BJ (cell line): ENCODE measurements around the gene PROX1. TPM values are rescaled to one million over a fixed set of nuclear protein-coding genes. Genes with fewer than 3 reads are reported as not detected.

ENCODE experiments used
- CTCF ChIA-PET: fragments of 350-600 bp; formaldehyde crosslinking; extraction: SDS; loops from one replicate; lab custom pipeline; 2021; ENCODE audit warnings: antibody characterized with exemption, inconsistent platforms; lab: Yijun Ruan, JAX
- POLR2A ChIA-PET: fragments of 300-600 bp; sonication (Branson Sonifier 250); formaldehyde crosslinking; extraction: SDS; loops from one replicate; lab custom pipeline; 2021; ENCODE audit warnings: antibody characterized with exemption; lab: Charles Lee
- DNase-seq: peaks from one replicate; pipeline ENCODE4 v3.0.0-alpha.2; 2011; ENCODE audit warnings: low read depth
- H3K27me3 ChIP-seq: 2 replicates; pipeline ENCODE4 v1.6.0; 2011; ENCODE audit warnings: low read length; ENCODE audit not compliant: control insufficient read depth, insufficient read depth
- H3K36me3 ChIP-seq: 2 replicates; pipeline ENCODE4 v1.5.1; 2011; ENCODE audit warnings: low read length; ENCODE audit not compliant: control insufficient read depth, insufficient read depth
- H3K4me3 ChIP-seq: 2 replicates; pipeline ENCODE4 v1.5.1; 2011; ENCODE audit warnings: low read depth, mild to moderate bottlenecking, control low read depth, low read length
- polyA plus RNA-seq: library from polyadenylated mRNA; depleted of rRNA; stranded (reverse); fragments of >200 nt; gene quantifications from 2 replicates; pipeline ENCODE4 v1.2.3, GENCODE V29; 2011
- TF ChIP-seq, protein P1 (sequence below): IDR thresholded peaks from 2 replicates; pipeline ENCODE4 v1.5.1; 2011; ENCODE audit warnings: low read depth, mild to moderate bottlenecking, control low read depth, inconsistent platforms, low read length, moderate library complexity; ENCODE audit not compliant: insufficient read depth

The PROX1 gene
- polyA plus RNA-seq, 1 experiment, result 0.11 TPM

DNA sequence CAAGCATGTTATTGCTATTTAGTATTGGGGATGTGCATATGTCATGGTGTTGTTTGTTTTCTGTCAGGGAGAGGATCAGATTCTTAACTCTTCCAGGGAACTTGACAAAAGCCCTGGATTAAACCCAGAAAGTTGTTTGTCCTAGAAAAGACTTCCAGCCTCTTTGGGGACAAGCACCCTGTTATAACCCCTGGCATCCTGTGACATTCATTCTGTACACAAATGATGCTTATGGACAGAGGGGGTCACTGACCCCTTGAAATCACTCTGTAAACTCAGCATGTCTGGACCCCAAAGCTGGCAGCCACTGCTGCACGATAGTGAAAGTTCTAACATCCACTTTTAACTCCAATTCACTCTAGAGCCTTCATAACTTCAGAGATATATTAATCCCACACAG, 81.2 kb downstream of the PROX1 start:
- Histone ChIP-seq H3K27me3 (no peaks in the 10 kb centered on the region), H3K4me3 (no peak overlapping the region), H3K36me3 (no peaks in the 10 kb centered on the region)
- CTCF ChIA-PET, result no interaction called here
- POLR2A ChIA-PET, result no interaction called here
- DNase-seq, result no peak
- TF ChIP-seq, protein P1, sequence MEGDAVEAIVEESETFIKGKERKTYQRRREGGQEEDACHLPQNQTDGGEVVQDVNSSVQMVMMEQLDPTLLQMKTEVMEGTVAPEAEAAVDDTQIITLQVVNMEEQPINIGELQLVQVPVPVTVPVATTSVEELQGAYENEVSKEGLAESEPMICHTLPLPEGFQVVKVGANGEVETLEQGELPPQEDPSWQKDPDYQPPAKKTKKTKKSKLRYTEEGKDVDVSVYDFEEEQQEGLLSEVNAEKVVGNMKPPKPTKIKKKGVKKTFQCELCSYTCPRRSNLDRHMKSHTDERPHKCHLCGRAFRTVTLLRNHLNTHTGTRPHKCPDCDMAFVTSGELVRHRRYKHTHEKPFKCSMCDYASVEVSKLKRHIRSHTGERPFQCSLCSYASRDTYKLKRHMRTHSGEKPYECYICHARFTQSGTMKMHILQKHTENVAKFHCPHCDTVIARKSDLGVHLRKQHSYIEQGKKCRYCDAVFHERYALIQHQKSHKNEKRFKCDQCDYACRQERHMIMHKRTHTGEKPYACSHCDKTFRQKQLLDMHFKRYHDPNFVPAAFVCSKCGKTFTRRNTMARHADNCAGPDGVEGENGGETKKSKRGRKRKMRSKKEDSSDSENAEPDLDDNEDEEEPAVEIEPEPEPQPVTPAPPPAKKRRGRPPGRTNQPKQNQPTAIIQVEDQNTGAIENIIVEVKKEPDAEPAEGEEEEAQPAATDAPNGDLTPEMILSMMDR, result no peak

- Histone ChIP-seq H3K4me3 (no peak overlapping the region), H3K36me3 (no peaks in the 10 kb centered on the region), H3K27me3 (no peaks in the 10 kb centered on the region)
- DNase-seq, result no peak
- ChIA-PET POLR2A (no interaction called here), CTCF (no interaction called here)
- TF ChIP-seq, protein P1, result no peak
Observed at GRCh38 chr1:214071469-214071868, 83.7 kb downstream of the PROX1 start.

GRCh38 chr1:214072426-214073157, 84.8 kb downstream of the PROX1 start:
- DNase-seq, result no peak

DNA sequence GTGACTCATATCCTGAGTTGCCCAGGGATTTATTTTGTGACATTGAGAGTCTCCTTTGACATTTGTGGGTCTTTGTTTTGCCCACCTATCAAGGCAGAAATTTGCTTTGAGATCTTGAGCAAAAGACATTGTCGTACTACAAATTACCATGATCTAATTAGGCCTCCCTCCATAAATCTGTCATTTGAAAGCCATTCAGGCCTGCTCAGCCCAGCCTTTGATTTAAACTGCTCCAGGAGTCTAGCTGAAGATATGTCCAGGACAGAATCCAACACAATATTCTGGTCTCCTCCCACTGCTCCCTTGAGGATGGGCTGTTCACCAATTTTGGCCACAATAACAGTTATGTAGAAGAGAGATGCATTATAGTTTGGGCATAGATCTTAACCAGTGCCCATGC, 86.7 kb downstream of the PROX1 start:
- Histone ChIP-seq H3K36me3 (no peaks in the 10 kb centered on the region), H3K27me3 (no peaks in the 10 kb centered on the region), H3K4me3 (no peak overlapping the region)
- no peak for DNase-seq
- TF ChIP-seq, protein P1, result no peak
- ChIA-PET POLR2A (no interaction called here), CTCF (no interaction called here)

More at GRCh38 chr1:214072426-214073157, 84.8 kb downstream of the PROX1 start:
- TF ChIP-seq, protein P1, result no peak
- Histone ChIP-seq H3K27me3 (no peaks in the 10 kb centered on the region), H3K36me3 (no peaks in the 10 kb centered on the region), H3K4me3 (no peak overlapping the region)
- ChIA-PET POLR2A (no interaction called here), CTCF (no interaction called here)

- ChIA-PET CTCF (no interaction called here), POLR2A (no interaction called here)
- no peaks in the 10 kb centered on the region for H3K27me3 ChIP-seq
- no peaks in the 10 kb centered on the region for H3K36me3 ChIP-seq
- TF ChIP-seq, protein P1, result no peak
- no peak overlapping the region for H3K4me3 ChIP-seq
- DNase-seq, result no peak
Observed at GRCh38 chr1:214075305-214075998, 87.7 kb downstream of the PROX1 start.
